Cerebellar cortex (tissue), 1 donor: Measurements from ENCODE around the gene HSPA2.
"Not testable (repeated sequence)": the region's sequence is repeated elsewhere in the genome, so short reads cannot be mapped to it uniquely, and the experiment has no call there.

ENCODE experiments used
- DNase-seq: peaks from one replicate; pipeline ENCODE4 v3.0.0-alpha.2; 2015; ENCODE audit warnings: low spot score

The HSPA2 gene

GRCh38 chr14:64515053-64515452 lies 25.5 kb upstream of the HSPA2 start:
- no peak for DNase-seq

DNA sequence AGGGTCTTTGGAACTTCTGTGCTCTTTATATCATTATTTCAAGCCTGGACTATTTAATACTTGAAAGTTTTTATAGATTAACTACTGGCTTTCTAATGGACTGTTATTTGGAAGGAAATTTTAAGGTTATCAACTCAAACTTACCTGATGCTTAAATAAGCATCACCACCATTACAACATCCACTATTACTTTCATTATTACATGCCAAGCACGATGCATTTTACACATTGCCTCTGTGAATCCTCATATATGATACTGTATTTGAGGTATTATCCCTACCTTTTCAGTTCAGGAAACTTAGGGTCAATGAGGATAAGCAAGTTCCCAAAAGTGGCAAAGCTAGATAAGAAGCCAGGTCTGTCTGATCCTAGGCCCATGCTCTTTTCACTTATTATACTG lies 23.6 kb upstream of the HSPA2 start:
- no peak for DNase-seq

- not testable (repeated sequence) for DNase-seq
These were observed 22.9 kb upstream of the HSPA2 start for GRCh38 chr14:64517667-64518066.

GRCh38 chr14:64518229-64518628 lies 22.3 kb upstream of the HSPA2 start:
- DNase-seq = no peak

GRCh38 chr14:64520699-64521098 lies 19.8 kb upstream of the HSPA2 start:
- DNase-seq = no peak

GRCh38 chr14:64522591-64523355 lies 17.8 kb upstream of the HSPA2 start:
- DNase-seq = no peak

DNA sequence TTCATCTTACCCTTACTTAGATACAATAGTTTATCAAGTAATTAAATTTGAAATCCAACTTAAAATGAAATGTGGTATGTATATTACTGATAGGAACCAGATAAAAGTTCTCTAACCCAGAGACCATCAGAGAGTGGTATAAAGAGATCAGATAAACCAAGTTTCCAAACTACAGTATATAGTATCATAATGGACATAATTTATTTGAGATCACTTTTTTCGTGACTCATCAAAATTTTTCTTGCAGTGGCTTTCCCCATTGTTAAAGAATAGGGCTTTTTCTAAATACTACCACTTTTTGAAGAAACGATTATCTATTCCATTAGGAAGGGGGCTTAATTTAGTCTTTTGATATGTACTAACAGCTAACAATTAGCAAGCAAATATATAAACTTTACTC lies 15.2 kb upstream of the HSPA2 start:
- DNase-seq = no peak

- no peak for DNase-seq
These were observed 9.0 kb upstream of the HSPA2 start for GRCh38 chr14:64531567-64531966.

DNA sequence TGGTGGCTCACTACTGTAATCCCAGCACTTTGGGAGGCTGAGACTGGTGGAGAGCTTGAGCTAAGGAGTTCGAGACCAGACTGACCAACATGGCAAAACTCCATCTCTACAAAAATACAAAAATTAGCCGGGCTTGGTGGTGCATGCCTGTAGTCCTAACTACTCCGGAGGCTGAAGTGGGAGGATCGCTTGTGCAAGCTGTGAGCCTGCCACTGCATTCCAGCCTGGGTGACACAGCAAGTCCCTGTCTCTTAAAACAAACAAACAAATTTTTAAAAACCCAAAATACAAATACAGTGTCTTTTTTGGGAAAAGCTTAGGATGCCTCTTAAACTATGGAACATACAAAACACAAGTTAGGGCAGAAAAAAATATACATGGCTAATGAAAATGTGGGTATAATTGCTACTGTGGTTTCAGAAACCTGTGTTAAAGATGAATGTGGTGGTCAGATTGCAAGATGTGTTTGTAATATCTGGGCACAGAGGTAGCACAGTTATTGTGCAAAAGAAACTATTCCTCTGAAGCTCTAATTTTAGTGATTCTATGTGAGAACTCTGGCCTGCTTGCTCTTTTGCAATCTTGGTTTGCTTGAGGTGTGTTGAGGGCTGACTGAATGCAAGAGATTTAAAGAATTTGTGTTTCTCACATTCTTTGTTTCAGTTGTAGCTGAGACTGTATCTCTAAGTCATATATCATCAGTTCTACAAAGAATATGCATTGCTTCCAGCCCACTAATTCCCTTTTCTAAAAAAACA lies 3.9 kb upstream of the HSPA2 start:
- DNase-seq = no peak

DNA sequence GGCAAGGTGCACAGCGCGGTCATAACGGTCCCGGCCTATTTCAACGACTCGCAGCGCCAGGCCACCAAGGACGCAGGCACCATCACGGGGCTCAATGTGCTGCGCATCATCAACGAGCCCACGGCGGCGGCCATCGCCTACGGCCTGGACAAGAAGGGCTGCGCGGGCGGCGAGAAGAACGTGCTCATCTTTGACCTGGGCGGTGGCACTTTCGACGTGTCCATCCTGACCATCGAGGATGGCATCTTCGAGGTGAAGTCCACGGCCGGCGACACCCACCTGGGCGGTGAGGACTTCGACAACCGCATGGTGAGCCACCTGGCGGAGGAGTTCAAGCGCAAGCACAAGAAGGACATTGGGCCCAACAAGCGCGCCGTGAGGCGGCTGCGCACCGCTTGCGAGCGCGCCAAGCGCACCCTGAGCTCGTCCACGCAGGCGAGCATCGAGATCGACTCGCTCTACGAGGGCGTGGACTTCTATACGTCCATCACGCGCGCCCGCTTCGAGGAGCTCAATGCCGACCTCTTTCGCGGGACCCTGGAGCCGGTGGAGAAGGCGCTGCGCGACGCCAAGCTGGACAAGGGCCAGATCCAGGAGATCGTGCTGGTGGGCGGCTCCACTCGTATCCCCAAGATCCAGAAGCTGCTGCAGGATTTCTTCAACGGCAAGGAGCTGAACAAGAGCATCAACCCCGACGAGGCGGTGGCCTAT lies 875 bp downstream of the HSPA2 start:
- no peak for DNase-seq

GRCh38 chr14:64541972-64542835 lies 1.7 kb downstream of the HSPA2 start:
- no peak for DNase-seq

GRCh38 chr14:64542836-64543201 lies 2.3 kb downstream of the HSPA2 start:
- no peak for DNase-seq

GRCh38 chr14:64544607-64545312 lies 4.2 kb downstream of the HSPA2 start:
- DNase-seq = no peak

- DNase-seq = no peak
These were observed 8.5 kb downstream of the HSPA2 start for GRCh38 chr14:64549016-64549415.

DNA sequence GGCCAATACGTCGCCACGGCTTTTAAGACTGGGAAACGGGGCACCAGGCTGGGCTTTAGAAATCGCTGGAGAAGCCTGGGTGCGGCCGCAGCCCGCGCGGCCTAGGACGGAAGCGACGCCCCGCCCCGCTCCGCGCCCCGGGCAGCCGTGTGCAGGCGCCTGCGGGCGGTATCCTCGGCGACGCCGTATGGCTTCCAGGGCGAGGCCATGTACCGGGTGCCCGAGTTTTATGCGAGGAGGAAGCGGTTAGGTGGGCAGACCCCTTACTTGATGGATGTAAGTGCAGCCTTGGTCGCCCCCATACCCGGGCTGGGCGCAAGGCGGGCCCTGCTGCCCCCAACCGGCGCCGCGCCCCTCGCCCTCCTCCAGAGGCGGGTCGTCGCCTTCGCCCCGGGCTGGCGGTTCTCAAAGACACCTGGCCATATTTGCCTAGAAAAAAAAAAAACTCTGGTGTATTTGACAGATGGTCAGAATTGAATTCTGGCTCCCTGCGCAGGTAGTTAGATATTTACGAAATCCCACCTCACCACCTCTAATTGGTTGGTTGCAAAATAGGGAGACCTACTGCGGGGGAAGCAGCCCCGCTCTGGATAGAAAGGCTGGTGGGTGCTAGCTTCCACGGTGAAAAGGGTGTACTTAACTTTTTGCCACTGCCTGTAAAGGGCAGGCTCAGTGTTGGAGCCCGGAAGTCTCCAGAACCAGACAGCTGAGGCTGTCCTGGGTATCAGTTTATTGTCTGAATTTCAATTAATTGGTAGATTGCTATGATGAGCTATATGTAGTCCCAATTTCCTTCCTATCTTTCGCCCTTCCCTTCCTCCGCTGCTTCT lies 9.5 kb downstream of the HSPA2 start, which contains the start of gene PPP1R36:
PPP1R36 (plus strand) TSS at position 171 of the 830 bp plus-strand sequence; CDS start at position 208, 37 bp downstream.
- no peak for DNase-seq

DNA sequence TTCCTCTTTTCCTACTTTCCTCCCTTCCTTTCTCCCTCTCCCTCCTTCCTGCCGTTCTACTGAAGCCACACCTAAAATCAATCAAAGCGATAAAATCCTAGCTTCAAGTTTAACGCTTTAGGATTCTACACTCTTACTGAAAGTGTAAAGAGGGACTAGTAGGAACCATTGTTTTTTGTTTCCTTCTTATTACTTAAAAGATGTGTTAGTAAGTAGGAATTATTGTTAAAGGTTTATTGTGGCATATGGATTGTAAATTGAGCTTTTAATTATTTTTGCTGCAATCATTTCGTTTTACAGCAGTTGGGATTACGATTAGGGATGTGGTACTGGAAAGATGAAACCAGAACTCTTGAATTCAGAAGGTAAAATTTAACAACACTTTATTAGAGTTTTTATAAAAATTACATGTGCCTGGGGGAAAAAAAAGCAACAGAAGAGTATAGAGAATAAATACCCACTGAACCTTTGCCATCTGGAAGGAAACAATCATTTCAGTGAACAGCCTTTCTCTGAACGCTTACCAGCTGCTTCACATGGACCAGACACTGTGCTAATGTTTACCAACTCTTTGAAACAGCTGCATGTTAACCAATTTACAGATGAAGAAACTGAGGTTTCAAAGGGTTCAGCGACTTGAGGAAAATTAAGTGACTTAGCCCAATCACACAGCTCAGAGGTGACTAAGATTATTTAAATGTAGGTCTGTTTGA lies 10.2 kb downstream of the HSPA2 start:
- no peak for DNase-seq

DNA sequence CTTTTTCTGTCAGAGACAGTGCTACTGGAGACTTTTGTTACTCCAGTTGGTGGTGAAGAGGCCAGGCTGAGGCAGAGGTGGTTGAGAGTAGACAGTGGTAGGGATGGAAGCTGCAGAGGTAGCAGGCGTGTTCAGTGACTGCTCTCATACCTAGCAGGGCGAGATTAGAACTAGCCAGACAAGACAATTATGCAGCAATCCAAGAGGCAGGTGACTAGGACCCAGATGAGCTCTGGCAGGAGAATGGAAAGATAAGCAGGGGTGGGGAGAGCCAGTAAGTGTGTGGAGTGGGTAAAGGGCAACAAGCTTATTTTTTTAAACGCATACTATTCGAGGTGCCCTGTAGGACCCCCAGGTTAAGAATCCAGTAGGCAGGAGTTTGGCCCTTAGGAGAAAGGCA lies 14.0 kb downstream of the HSPA2 start:
- no peak for DNase-seq

- DNase-seq = no peak
These were observed 16.0 kb downstream of the HSPA2 start for GRCh38 chr14:64556526-64556925.

DNA sequence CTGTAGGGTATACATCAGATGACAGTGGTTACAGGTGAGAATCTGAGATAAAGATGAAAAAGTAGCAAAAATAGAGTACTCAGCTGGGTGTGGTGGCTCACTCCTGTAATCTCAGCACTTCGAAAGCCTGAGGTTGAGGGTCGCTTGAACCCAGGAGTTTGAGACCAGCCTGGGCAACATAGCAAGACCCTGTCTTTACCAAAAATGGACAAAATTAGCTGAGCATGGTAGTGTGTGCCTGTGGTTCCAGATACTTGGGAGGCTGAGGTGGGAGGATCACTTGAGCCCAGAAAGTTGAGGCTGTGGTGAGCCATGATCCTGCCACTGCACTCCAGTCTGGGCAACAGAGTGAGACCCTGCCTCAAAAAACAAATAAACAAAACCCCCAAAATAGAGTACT lies 17.7 kb downstream of the HSPA2 start:
- not testable (repeated sequence) for DNase-seq

DNA sequence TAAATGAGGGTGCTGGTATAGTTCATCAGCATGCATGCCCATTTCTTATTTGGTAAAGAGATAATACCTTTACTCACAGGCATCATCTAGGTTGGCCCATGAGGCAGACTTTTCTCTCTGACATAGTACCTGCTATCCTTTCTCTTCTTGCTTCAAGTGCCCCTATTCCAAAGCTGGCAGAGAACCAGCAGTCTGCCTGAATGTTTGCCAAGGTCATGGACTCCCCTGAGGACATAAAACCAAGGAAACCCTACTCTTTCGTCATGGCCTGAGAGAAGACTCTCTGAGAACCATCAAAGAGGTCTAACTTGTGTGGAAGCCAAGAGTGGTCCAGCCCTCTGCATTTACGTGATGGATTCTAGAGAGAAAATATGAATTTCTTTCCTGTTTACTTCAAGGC lies 21.1 kb downstream of the HSPA2 start:
- no peak for DNase-seq
